ENCODE results near the gene ECI1. TPM values are rescaled to one million over a fixed set of nuclear protein-coding genes. Genes with fewer than 3 reads are reported as not detected.

Gene ECI1
- polyA plus RNA-seq, 1 donor = 81.6 TPM

DNA sequence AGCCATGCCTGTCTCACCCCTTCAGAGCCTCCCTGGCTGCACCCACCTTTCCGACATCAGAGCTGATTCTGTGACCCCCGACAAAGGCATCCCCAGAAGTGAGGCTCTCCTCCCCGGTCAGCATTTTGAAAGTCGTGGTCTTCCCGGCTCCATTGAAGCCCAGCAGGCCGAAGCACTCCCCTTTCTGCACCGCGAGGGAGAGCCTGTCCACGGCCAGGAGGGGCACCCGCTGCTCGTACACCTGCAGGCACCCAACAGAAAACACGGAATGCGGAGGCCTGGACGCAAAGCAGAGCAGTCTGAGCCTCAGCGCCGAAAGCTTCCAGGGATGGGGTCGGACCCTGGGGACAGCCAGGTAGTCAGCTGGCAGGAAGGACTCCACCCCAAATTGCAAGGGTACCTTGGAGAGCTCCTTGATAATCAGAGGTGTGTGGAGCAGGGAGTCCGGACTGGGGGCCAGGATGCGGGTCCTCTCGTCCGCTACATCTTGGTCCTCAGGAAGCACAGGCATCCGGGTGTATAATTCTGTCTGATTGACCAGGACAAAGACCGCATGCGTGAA is 29.7 kb upstream of the ECI1 start:
- H3K27me3 ChIP-seq (ENCODE audit: control insufficient read depth, insufficient read depth, low read length) = peaks cover 27% of the 10 kb centered on the region
- H3K4me1 ChIP-seq (ENCODE audit: control insufficient read depth, insufficient read depth, low read length) = no peaks in the 10 kb centered on the region
- no CpG with 5 or more reads among the region's 24 CpGs for whole genome bisulfite sequencing (ENCODE audit: insufficient coverage, low lambda C conversion rate)
- no peaks in the 10 kb centered on the region for H3K9me3 ChIP-seq (ENCODE audit: control insufficient read depth, low read depth, low read length)
- H3K27ac ChIP-seq (ENCODE audit: low read length) = no peak overlapping the region
- no peaks in the 10 kb centered on the region for H3K36me3 ChIP-seq (ENCODE audit: control insufficient read depth, insufficient read depth, low read length)
- no peak for DNase-seq
- no peak overlapping the region for H3K4me3 ChIP-seq (ENCODE audit: low read length)

DNA sequence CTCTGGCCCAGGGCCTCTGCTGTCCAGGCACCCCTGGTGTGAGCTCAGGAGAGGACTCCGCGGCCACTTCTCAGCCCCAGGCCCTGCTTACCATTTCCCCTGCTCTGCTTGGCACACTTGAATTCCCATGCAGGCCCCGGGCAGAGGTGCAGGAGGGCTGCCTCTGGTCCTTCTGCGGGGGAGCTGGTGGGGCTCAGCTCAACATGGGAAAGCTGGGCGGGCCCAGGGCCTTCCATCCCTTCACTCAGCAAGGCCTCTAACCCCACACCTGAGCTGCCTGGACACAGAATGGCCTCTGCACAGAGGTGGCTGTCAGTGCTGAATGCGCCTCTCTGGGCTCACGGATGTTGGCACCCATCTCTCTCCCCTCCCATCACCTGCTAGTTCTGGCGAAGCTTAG is 29.1 kb upstream of the ECI1 start:
- Histone ChIP-seq H3K27ac (ENCODE audit: low read length) (no peak overlapping the region), H3K27me3 (ENCODE audit: control insufficient read depth, insufficient read depth, low read length) (peaks cover 32% of the 10 kb centered on the region), H3K9me3 (ENCODE audit: control insufficient read depth, low read depth, low read length) (no peaks in the 10 kb centered on the region), H3K4me3 (ENCODE audit: low read length) (no peak overlapping the region), H3K4me1 (ENCODE audit: control insufficient read depth, insufficient read depth, low read length) (no peaks in the 10 kb centered on the region), H3K36me3 (ENCODE audit: control insufficient read depth, insufficient read depth, low read length) (no peaks in the 10 kb centered on the region)
- DNase-seq = no peak
- WGBS (ENCODE audit: insufficient coverage, low lambda C conversion rate) = no CpG with 5 or more reads among the region's 8 CpGs

- Histone ChIP-seq H3K4me3 (ENCODE audit: low read length) (no peak overlapping the region), H3K27me3 (ENCODE audit: control insufficient read depth, insufficient read depth, low read length) (peaks cover 33% of the 10 kb centered on the region), H3K4me1 (ENCODE audit: control insufficient read depth, insufficient read depth, low read length) (no peaks in the 10 kb centered on the region), H3K36me3 (ENCODE audit: control insufficient read depth, insufficient read depth, low read length) (no peaks in the 10 kb centered on the region), H3K27ac (ENCODE audit: low read length) (no peak overlapping the region), H3K9me3 (ENCODE audit: control insufficient read depth, low read depth, low read length) (no peaks in the 10 kb centered on the region)
- no CpG with 5 or more reads among the region's 26 CpGs for WGBS (ENCODE audit: insufficient coverage, low lambda C conversion rate)
- DNase-seq = no peak
Measured at GRCh38 chr16:2278956-2279800, 27.8 kb upstream of the ECI1 start.

- H3K4me3 ChIP-seq (ENCODE audit: low read length) = no peak overlapping the region
- no peak overlapping the region for H3K27ac ChIP-seq (ENCODE audit: low read length)
- peaks cover 33% of the 10 kb centered on the region for H3K27me3 ChIP-seq (ENCODE audit: control insufficient read depth, insufficient read depth, low read length)
- DNase-seq = no peak
- no peaks in the 10 kb centered on the region for H3K36me3 ChIP-seq (ENCODE audit: control insufficient read depth, insufficient read depth, low read length)
- no peaks in the 10 kb centered on the region for H3K4me1 ChIP-seq (ENCODE audit: control insufficient read depth, insufficient read depth, low read length)
- no peaks in the 10 kb centered on the region for H3K9me3 ChIP-seq (ENCODE audit: control insufficient read depth, low read depth, low read length)
- no CpG with 5 or more reads among the region's 14 CpGs for WGBS (ENCODE audit: insufficient coverage, low lambda C conversion rate)
Measured at GRCh38 chr16:2278272-2278608, 26.9 kb upstream of the ECI1 start.

GRCh38 chr16:2277466-2278271 is 26.3 kb upstream of the ECI1 start:
- no CpG with 5 or more reads among the region's 25 CpGs for WGBS (ENCODE audit: insufficient coverage, low lambda C conversion rate)
- Histone ChIP-seq H3K4me1 (ENCODE audit: control insufficient read depth, insufficient read depth, low read length) (no peaks in the 10 kb centered on the region), H3K27me3 (ENCODE audit: control insufficient read depth, insufficient read depth, low read length) (peaks cover 33% of the 10 kb centered on the region), H3K4me3 (ENCODE audit: low read length) (no peak overlapping the region), H3K36me3 (ENCODE audit: control insufficient read depth, insufficient read depth, low read length) (no peaks in the 10 kb centered on the region), H3K9me3 (ENCODE audit: control insufficient read depth, low read depth, low read length) (no peaks in the 10 kb centered on the region), H3K27ac (ENCODE audit: low read length) (no peak overlapping the region)
- DNase-seq = no peak

DNA sequence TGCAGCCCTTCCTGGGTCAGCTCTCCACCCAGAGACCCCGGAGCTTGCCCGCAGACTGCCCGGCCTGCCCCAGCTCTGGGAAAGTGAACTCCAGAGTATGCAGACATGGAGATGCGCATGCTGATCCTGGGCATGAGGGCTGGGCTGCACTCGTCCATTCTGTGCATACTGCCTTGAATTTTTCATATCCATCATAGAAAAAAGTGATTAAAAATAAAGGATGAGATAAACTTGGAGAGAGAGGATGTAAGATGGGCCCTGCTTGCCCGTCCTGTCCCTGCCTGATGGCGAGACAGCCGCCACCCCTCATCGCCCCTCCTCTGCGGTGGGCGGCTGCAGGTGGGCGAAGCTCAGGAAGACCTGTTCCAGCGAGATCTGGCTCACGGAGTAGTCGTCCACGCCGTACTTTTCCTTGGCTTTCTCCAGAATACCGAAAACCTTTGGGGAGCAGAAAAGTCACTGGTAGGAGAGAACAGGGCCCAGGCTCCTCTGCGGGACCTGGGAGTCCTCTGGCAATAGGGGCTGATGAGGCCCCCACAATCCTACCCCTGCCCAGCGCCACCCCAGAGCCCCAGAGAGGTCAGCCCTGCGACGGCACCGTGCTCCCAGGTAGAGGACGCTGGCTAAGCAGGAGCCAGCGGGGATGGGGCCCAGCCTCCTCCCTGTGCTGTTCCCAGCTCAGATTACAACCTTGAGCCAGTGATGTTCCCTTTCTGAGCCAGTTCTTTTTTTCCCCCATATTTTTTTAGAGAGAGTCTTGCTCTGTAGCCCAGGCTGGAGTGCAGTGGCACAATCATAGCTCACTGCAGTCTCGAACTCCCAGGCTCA is 25.2 kb upstream of the ECI1 start:
- no peak overlapping the region for H3K4me3 ChIP-seq (ENCODE audit: low read length)
- peaks cover 3% of the 10 kb centered on the region for H3K36me3 ChIP-seq (ENCODE audit: control insufficient read depth, insufficient read depth, low read length)
- WGBS (ENCODE audit: insufficient coverage, low lambda C conversion rate) = 72% methylated on average over 2 of the region's 26 CpGs

GRCh38 chr16:2275476-2276367 is 24.3 kb upstream of the ECI1 start:
- DNase-seq = no peak
- Histone ChIP-seq H3K27me3 (ENCODE audit: control insufficient read depth, insufficient read depth, low read length) (peaks cover 33% of the 10 kb centered on the region), H3K4me1 (ENCODE audit: control insufficient read depth, insufficient read depth, low read length) (no peaks in the 10 kb centered on the region), H3K4me3 (ENCODE audit: low read length) (no peak overlapping the region), H3K27ac (ENCODE audit: low read length) (no peak overlapping the region), H3K36me3 (ENCODE audit: control insufficient read depth, insufficient read depth, low read length) (peaks cover 3% of the 10 kb centered on the region), H3K9me3 (ENCODE audit: control insufficient read depth, low read depth, low read length) (no peaks in the 10 kb centered on the region)
- no CpG with 5 or more reads among the region's 30 CpGs for WGBS (ENCODE audit: insufficient coverage, low lambda C conversion rate)

More for the DNA sequence above, 25.2 kb upstream of the ECI1 start:
- Histone ChIP-seq H3K4me1 (ENCODE audit: control insufficient read depth, insufficient read depth, low read length) (no peaks in the 10 kb centered on the region), H3K27me3 (ENCODE audit: control insufficient read depth, insufficient read depth, low read length) (peaks cover 33% of the 10 kb centered on the region), H3K27ac (ENCODE audit: low read length) (no peak overlapping the region), H3K9me3 (ENCODE audit: control insufficient read depth, low read depth, low read length) (no peaks in the 10 kb centered on the region)
- no peak for DNase-seq

DNA sequence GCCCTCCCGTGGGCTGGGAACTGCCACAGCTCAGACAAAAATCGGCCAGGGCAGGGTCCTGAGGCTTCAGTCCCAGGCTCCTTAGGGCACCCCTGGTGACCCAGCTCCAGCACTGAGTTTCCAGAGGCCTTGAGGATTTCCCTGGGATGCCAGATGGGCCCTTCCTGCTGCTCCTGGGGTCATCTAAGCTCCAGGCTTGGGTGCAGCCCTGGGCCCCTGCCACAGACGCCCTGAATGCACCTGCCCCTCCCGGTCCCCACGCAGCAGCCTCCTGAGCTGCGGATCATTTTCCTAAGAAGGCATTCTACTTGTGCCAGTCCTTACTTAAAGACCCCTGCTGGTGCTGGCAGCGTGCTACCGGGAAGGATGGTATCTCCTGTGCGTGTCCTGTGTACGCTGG is 22.5 kb upstream of the ECI1 start:
- peaks cover 26% of the 10 kb centered on the region for H3K27me3 ChIP-seq (ENCODE audit: control insufficient read depth, insufficient read depth, low read length)
- DNase-seq = no peak
- WGBS (ENCODE audit: insufficient coverage, low lambda C conversion rate) = no CpG with 5 or more reads among the region's 10 CpGs
- H3K4me3 ChIP-seq (ENCODE audit: low read length) = no peak overlapping the region
- H3K27ac ChIP-seq (ENCODE audit: low read length) = no peak overlapping the region
- peaks cover 11% of the 10 kb centered on the region for H3K4me1 ChIP-seq (ENCODE audit: control insufficient read depth, insufficient read depth, low read length)
- H3K9me3 ChIP-seq (ENCODE audit: control insufficient read depth, low read depth, low read length) = no peaks in the 10 kb centered on the region
- peaks cover 3% of the 10 kb centered on the region for H3K36me3 ChIP-seq (ENCODE audit: control insufficient read depth, insufficient read depth, low read length)

- Histone ChIP-seq H3K9me3 (ENCODE audit: control insufficient read depth, low read depth, low read length) (no peaks in the 10 kb centered on the region), H3K27me3 (ENCODE audit: control insufficient read depth, insufficient read depth, low read length) (peaks cover 24% of the 10 kb centered on the region), H3K36me3 (ENCODE audit: control insufficient read depth, insufficient read depth, low read length) (peaks cover 3% of the 10 kb centered on the region), H3K27ac (ENCODE audit: low read length) (no peak overlapping the region), H3K4me1 (ENCODE audit: control insufficient read depth, insufficient read depth, low read length) (peaks cover 11% of the 10 kb centered on the region), H3K4me3 (ENCODE audit: low read length) (no peak overlapping the region)
- no CpG with 5 or more reads among the region's 16 CpGs for WGBS (ENCODE audit: insufficient coverage, low lambda C conversion rate)
- no peak for DNase-seq
Measured at GRCh38 chr16:2273484-2273883, 22.1 kb upstream of the ECI1 start.

Data from large intestine (tissue), 3 donors.